Activated CD8-positive, alpha-beta T cell treated with anti-CD3 and anti-CD28 coated beads for 36 hours (primary cell): ENCODE data around the gene LIPH. TPM values are rescaled to one million over a fixed set of nuclear protein-coding genes. Genes with fewer than 3 reads are reported as not detected.
"Not testable (repeated sequence)": the region's sequence is repeated elsewhere in the genome, so short reads cannot be mapped to it uniquely, and the experiment has no call there.

Source experiments
- ATAC-seq: fragments of 200-7000 bp; cut with Tn5 transposase; one replicate; pipeline ENCODE4 v1.10.0; 2021; ENCODE audit warnings: mild to moderate bottlenecking, moderate library complexity
- CTCF ChIA-PET: fragments of 350-600 bp; sonication (Branson Sonifier 250); formaldehyde crosslinking; loops from one replicate; lab custom pipeline; 2021; ENCODE audit warnings: antibody characterized with exemption; lab: Charles Lee
- POLR2A ChIA-PET: fragments of 350-600 bp; sonication (Branson Sonifier 250); formaldehyde crosslinking; loops from one replicate; lab custom pipeline; 2021; ENCODE audit warnings: antibody characterized with exemption; lab: Charles Lee
- DNase-seq: peaks from one replicate; pipeline ENCODE4 v3.0.0-alpha.2; 2020
- H3K27ac Mint-ChIP-seq: one replicate; pipeline ENCODE4 v1.8.0; 2021; ENCODE audit warnings: mild to moderate bottlenecking, mixed read lengths
- H3K27me3 Mint-ChIP-seq: one replicate; pipeline ENCODE4 v1.8.0; 2021; ENCODE audit warnings: mixed read lengths
- H3K36me3 Mint-ChIP-seq: one replicate; pipeline ENCODE4 v1.8.0; 2021; ENCODE audit warnings: low read depth, mixed read lengths
- H3K4me1 Mint-ChIP-seq: one replicate; pipeline ENCODE4 v1.8.0; 2021; ENCODE audit warnings: low read depth, mixed read lengths
- H3K4me3 Mint-ChIP-seq: one replicate; pipeline ENCODE4 v1.8.0; 2021; ENCODE audit warnings: mild to moderate bottlenecking, moderate library complexity, mixed read lengths
- H3K9me3 Mint-ChIP-seq: one replicate; pipeline ENCODE4 v1.8.0; 2021; ENCODE audit warnings: mixed read lengths
- CTCF ChIP-seq: fragments of 200-600 bp; IDR thresholded peaks from one replicate; pipeline ENCODE4 v1.8.0; 2022; ENCODE audit warnings: antibody characterized with exemption, mild to moderate bottlenecking
- intact Hi-C: fragments of 100-400 bp; cut with micrococcal nuclease; formaldehyde crosslinking; loops from one replicate; pipeline ENCODE4 v1.10.0; 2022
- total RNA-seq, 2 experiments: library from RNA; stranded (reverse); gene quantifications; one replicate each; pipeline ENCODE4 v1.2.3, GENCODE V29; 2021

The LIPH gene
- total RNA-seq, 2 experiments from 2014 or later = not detected

- Mint-ChIP-seq H3K9me3 (no peaks in the 10 kb centered on the region), H3K27ac (no peak overlapping the region), H3K27me3 (no peaks in the 10 kb centered on the region), H3K4me3 (no peak overlapping the region), H3K4me1 (no peaks in the 10 kb centered on the region), H3K36me3 (peaks cover 22% of the 10 kb centered on the region)
- TF ChIP-seq CTCF = no peak
- CTCF ChIA-PET = no interaction called here
- ATAC-seq (no peak), DNase-seq (no peak)
- intact Hi-C loops = no loop called here
- POLR2A ChIA-PET = no interaction called here
Observed at GRCh38 chr3:185473290-185473815, 79.0 kb downstream of the LIPH start.

DNA sequence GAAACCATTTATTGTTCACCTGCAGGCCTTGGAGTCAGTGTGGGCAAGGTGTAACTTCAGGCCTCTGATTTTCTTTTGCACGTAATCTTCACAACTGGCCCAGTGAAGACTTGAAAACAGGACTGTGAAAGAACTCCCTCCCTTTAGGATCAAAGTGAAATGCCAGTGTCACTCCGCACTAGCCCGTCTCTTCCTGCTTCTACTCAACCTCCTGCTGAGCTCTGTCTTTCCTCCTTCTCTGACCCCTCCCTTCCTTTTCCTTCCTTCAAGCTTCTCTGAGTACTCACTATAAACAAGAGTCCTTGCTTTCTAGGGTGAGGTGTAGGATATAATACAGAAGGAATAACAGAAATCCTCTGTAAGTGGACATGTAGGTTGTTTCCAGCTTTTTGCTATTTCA, 82.1 kb downstream of the LIPH start:
- DNase-seq = no peak
- H3K9me3 Mint-ChIP-seq = no peaks in the 10 kb centered on the region
- ATAC-seq = no peak
- no peak overlapping the region for H3K27ac Mint-ChIP-seq
- H3K36me3 Mint-ChIP-seq = peaks cover 16% of the 10 kb centered on the region
- TF ChIP-seq CTCF = no peak
- CTCF ChIA-PET = no interaction called here
- H3K27me3 Mint-ChIP-seq = no peaks in the 10 kb centered on the region
- H3K4me3 Mint-ChIP-seq = no peak overlapping the region
- intact Hi-C loops = no loop called here
- POLR2A ChIA-PET = interaction anchor here (1.1 kb wide), 1 partner anchor 18 kb away, joined by 4 read pairs; no protein-coding TSS in a partner anchor
- no peaks in the 10 kb centered on the region for H3K4me1 Mint-ChIP-seq

GRCh38 chr3:185469542-185469941, 82.8 kb downstream of the LIPH start:
- CTCF ChIA-PET = interaction anchor here (1.1 kb wide), 1 partner anchor 17 kb away, joined by 4 read pairs; no protein-coding TSS in a partner anchor
- Mint-ChIP-seq H3K4me1 (no peaks in the 10 kb centered on the region), H3K9me3 (no peaks in the 10 kb centered on the region), H3K27ac (no peak overlapping the region), H3K36me3 (peaks cover 13% of the 10 kb centered on the region), H3K27me3 (no peaks in the 10 kb centered on the region), H3K4me3 (no peak overlapping the region)
- POLR2A ChIA-PET = interaction anchor here (1.1 kb wide), 1 partner anchor 19 kb away, joined by 4 read pairs; no protein-coding TSS in a partner anchor
- DNase-seq (no peak), ATAC-seq (no peak)
- TF ChIP-seq CTCF = no peak
- intact Hi-C loops = no loop called here

DNA sequence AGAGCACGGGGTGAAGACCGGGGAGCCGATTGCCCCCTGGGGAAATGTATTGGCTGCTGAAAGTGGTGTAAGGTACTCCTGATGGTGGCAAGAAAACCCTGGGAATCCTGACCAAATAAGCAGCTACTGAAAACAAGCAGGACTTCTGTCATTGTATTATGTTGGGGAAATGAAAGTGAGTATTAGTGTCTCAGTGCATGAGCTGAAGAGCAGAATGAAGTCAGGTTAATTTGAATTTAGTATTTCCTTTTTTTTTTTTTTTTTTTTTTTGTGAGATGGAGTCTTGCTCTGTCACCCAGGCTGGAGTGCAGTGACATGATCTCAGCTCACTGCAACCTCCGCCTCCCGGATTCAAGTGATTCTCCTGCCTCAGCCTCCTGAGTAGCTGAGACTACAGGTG, 86.3 kb downstream of the LIPH start:
- intact Hi-C loops, H3K27me3 Mint-ChIP-seq, H3K27ac Mint-ChIP-seq, H3K4me3 Mint-ChIP-seq, POLR2A ChIA-PET, H3K9me3 Mint-ChIP-seq, CTCF ChIA-PET, H3K4me1 Mint-ChIP-seq, DNase-seq, ATAC-seq, H3K36me3 Mint-ChIP-seq: not testable (repeated sequence)

DNA sequence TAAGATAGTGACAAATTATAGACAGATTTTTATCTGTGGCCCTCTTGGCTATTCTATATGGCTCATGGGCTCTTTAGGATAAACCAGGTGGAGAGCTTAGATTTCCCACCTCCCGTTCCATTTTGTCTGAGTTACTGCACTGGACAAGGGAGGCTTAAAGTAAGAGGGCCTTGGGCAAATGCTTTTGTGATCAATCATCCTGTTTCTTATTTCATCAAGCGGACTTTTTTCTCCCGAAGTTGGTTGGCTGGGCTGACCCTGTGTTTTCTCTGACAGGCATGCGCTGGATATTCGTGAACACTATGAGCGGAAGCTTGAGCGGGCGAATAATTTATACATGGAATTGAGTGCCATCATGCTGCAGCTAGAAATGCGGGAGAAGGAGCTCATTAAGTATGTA, 86.9 kb downstream of the LIPH start:
- no peak for TF ChIP-seq CTCF
- POLR2A ChIA-PET = no interaction called here
- intact Hi-C loops = no loop called here
- Mint-ChIP-seq H3K27ac (no peak overlapping the region), H3K9me3 (no peaks in the 10 kb centered on the region), H3K4me3 (no peak overlapping the region), H3K27me3 (no peaks in the 10 kb centered on the region), H3K4me1 (no peaks in the 10 kb centered on the region), H3K36me3 (peaks cover 2% of the 10 kb centered on the region)
- CTCF ChIA-PET = no interaction called here
- no peak for ATAC-seq
- DNase-seq = no peak
